Karpas-422 (cell line): ENCODE results near the gene RNF208. TPM values are rescaled to one million over a fixed set of nuclear protein-coding genes. Genes with fewer than 3 reads are reported as not detected.

Experiments used
- DNase-seq: peaks from one replicate; pipeline ENCODE4 v3.0.0-alpha.2; 2015
- H2AFZ ChIP-seq: fragments of 200-600 bp; sonication (generic); 2 replicates; pipeline ENCODE4 v1.6.1; 2014; ENCODE audit warnings: antibody characterized with exemption, low read length, mixed read lengths
- H3K27ac ChIP-seq: fragments of 200-600 bp; sonication (generic); 2 replicates; pipeline ENCODE4 v1.5.1; 2014; ENCODE audit warnings: mild to moderate bottlenecking, low read length, moderate library complexity
- H3K27me3 ChIP-seq: fragments of 200-600 bp; sonication (generic); 2 replicates; pipeline ENCODE4 v1.6.1; 2014; ENCODE audit warnings: low read length, mixed read lengths
- H3K36me3 ChIP-seq: fragments of 200-600 bp; sonication (generic); 2 replicates; pipeline ENCODE4 v1.6.1; 2014; ENCODE audit warnings: low read length, mixed read lengths; ENCODE audit not compliant: insufficient read depth
- H3K4me1 ChIP-seq: fragments of 200-600 bp; sonication (generic); 2 replicates; pipeline ENCODE4 v1.6.1; 2014; ENCODE audit warnings: mild to moderate bottlenecking, low read length, mixed read lengths
- H3K4me2 ChIP-seq: fragments of 200-600 bp; sonication (generic); 2 replicates; pipeline ENCODE4 v1.6.1; 2014; ENCODE audit warnings: low read length, low read depth, mild to moderate bottlenecking; ENCODE audit not compliant: poor library complexity, severe bottlenecking
- H3K4me3 ChIP-seq: fragments of 200-600 bp; sonication (generic); 2 replicates; pipeline ENCODE4 v1.5.1; 2014; ENCODE audit warnings: mild to moderate bottlenecking, antibody characterized with exemption, low read length, mixed read lengths
- H3K79me2 ChIP-seq: fragments of 200-600 bp; sonication (generic); 2 replicates; pipeline ENCODE4 v1.6.1; 2014; ENCODE audit warnings: mild to moderate bottlenecking, low read length, mixed read lengths
- H3K9ac ChIP-seq: fragments of 200-600 bp; sonication (generic); 2 replicates; pipeline ENCODE4 v1.6.0; 2014; ENCODE audit warnings: low read length
- H3K9me2 ChIP-seq: fragments of 200-600 bp; sonication (generic), shearing (Covaris generic); replicated peaks from 2 replicates; pipeline ENCODE4 v1.6.0; 2014; ENCODE audit warnings: mild to moderate bottlenecking, low read length, moderate library complexity; ENCODE audit not compliant: insufficient read depth
- H3K9me3 ChIP-seq: fragments of 300-700, 200-600 bp; sonication (generic); 2 replicates; pipeline ENCODE4 v1.6.1; 2014; ENCODE audit warnings: low read length, mixed read lengths
- H4K20me1 ChIP-seq: fragments of 200-600 bp; sonication (generic); 2 replicates; pipeline ENCODE4 v1.6.1; 2014; ENCODE audit warnings: mild to moderate bottlenecking, antibody characterized with exemption, low read length, low read depth; ENCODE audit not compliant: insufficient read depth
- total RNA-seq: library from RNA; depleted of rRNA; stranded (reverse); fragments of >200 nt; shearing (Covaris generic); gene quantifications from 2 replicates; pipeline ENCODE4 v1.2.3, GENCODE V29; 2014; ENCODE audit warnings: low replicate concordance; rRNA removed

The RNF208 gene
- 0.26 and 0.36 TPM in 2 replicates for total RNA-seq

GRCh38 chr9:137222190-137223077 lies at the start of gene RNF208:
TSS of gene RNF208 (minus strand) at chr9:137222240. CDS start at chr9:137221212, 1,028 bp downstream.
- peak within 1 kb of the TSS; percentile 71 for H3K4me2 ChIP-seq
- DNase-seq, result no peak
- no peaks in the 10 kb centered on the region for H3K36me3 ChIP-seq
- no peaks in the 10 kb centered on the region for H3K9me2 ChIP-seq
- no peaks in the 10 kb centered on the region for H3K27me3 ChIP-seq
- H2AFZ ChIP-seq, result no peak within 1 kb of the TSS
- H3K4me1 ChIP-seq, result peaks cover 22% of the 10 kb centered on the region
- H3K9me3 ChIP-seq, result no peaks in the 10 kb centered on the region
- peak within 1 kb of the TSS; percentile 98 for H3K4me3 ChIP-seq
- H4K20me1 ChIP-seq, result no peaks in the 10 kb centered on the region
- H3K79me2 ChIP-seq, result no peaks in the 10 kb centered on the region
- H3K27ac ChIP-seq, result no peak within 1 kb of the TSS
- peak within 1 kb of the TSS; percentile 98 for H3K9ac ChIP-seq

- Histone ChIP-seq H3K27me3 (no peaks in the 10 kb centered on the region), H3K79me2 (0 out of 2 replicates have a peak, but pooled peaks cover 2% of the 10 kb centered on the region), H2AFZ (no peak overlapping the region), H3K9me2 (no peaks in the 10 kb centered on the region), H3K27ac (no peak overlapping the region), H3K4me3 (no peak overlapping the region), H3K4me2 (no peak overlapping the region), H4K20me1 (no peaks in the 10 kb centered on the region), H3K9me3 (no peaks in the 10 kb centered on the region), H3K36me3 (peaks cover 6% of the 10 kb centered on the region; the same call in 1 of the 2 replicates), H3K9ac (no peak overlapping the region), H3K4me1 (peaks cover 68% of the 10 kb centered on the region)
- no peak for DNase-seq
These were observed 49.6 kb upstream of the RNF208 start for GRCh38 chr9:137271696-137272076.

GRCh38 chr9:137270929-137271695 lies 49.1 kb upstream of the RNF208 start:
- Histone ChIP-seq H3K79me2 (0 out of 2 replicates have a peak, but pooled peaks cover 2% of the 10 kb centered on the region), H3K4me1 (peaks cover 66% of the 10 kb centered on the region), H3K9me2 (no peaks in the 10 kb centered on the region), H3K4me2 (no peak overlapping the region), H2AFZ (no peak overlapping the region), H3K36me3 (peaks cover 6% of the 10 kb centered on the region; the same call in 1 of the 2 replicates), H3K9ac (no peak overlapping the region), H3K9me3 (no peaks in the 10 kb centered on the region), H3K27me3 (no peaks in the 10 kb centered on the region), H4K20me1 (no peaks in the 10 kb centered on the region), H3K4me3 (no peak overlapping the region), H3K27ac (no peak overlapping the region)
- DNase-seq, result no peak

- peaks cover 48% of the 10 kb centered on the region for H3K4me1 ChIP-seq
- peak overlapping the region; percentile 72 for H3K9ac ChIP-seq
- H3K9me2 ChIP-seq, result no peaks in the 10 kb centered on the region
- H3K4me3 ChIP-seq, result peak overlapping the region; percentile 60
- no peak overlapping the region for H2AFZ ChIP-seq
- H3K27me3 ChIP-seq, result no peaks in the 10 kb centered on the region
- H3K9me3 ChIP-seq, result no peaks in the 10 kb centered on the region
- peak overlapping the region; percentile 95 for H3K27ac ChIP-seq
- H3K79me2 ChIP-seq, result 0 out of 2 replicates have a peak, but pooled peaks cover 2% of the 10 kb centered on the region
- no peaks in the 10 kb centered on the region for H4K20me1 ChIP-seq
- H3K36me3 ChIP-seq, result peaks cover 8% of the 10 kb centered on the region; the same call in 1 of the 2 replicates
- H3K4me2 ChIP-seq, result peak overlapping the region; percentile 70
- DNase-seq, result peak; percentile 89
These were observed 47.3 kb upstream of the RNF208 start for GRCh38 chr9:137269231-137269772.

GRCh38 chr9:137268538-137269201 lies 46.6 kb upstream of the RNF208 start:
- H3K27ac ChIP-seq, result peak overlapping the region; percentile 95
- H3K9ac ChIP-seq, result peak overlapping the region; percentile 72
- H3K36me3 ChIP-seq, result peaks cover 8% of the 10 kb centered on the region; the same call in 1 of the 2 replicates
- H3K79me2 ChIP-seq, result 0 out of 2 replicates have a peak, but pooled peaks cover 2% of the 10 kb centered on the region
- H2AFZ ChIP-seq, result no peak overlapping the region
- H3K4me1 ChIP-seq, result peaks cover 41% of the 10 kb centered on the region
- no peaks in the 10 kb centered on the region for H3K27me3 ChIP-seq
- DNase-seq, result peak; percentile 61
- H3K4me3 ChIP-seq, result peak overlapping the region; percentile 60
- H3K4me2 ChIP-seq, result peak overlapping the region; percentile 70
- H3K9me2 ChIP-seq, result no peaks in the 10 kb centered on the region
- H4K20me1 ChIP-seq, result no peaks in the 10 kb centered on the region
- no peaks in the 10 kb centered on the region for H3K9me3 ChIP-seq

- peak; percentile 95 for DNase-seq
- H2AFZ ChIP-seq, result no peak overlapping the region
- H3K4me2 ChIP-seq, result peak overlapping the region; percentile 70
- H3K9me3 ChIP-seq, result no peaks in the 10 kb centered on the region
- 0 out of 2 replicates have a peak, but pooled peaks cover 2% of the 10 kb centered on the region for H3K79me2 ChIP-seq
- H3K9ac ChIP-seq, result peak overlapping the region; percentile 72
- no peaks in the 10 kb centered on the region for H4K20me1 ChIP-seq
- H3K4me1 ChIP-seq, result peaks cover 36% of the 10 kb centered on the region
- peak overlapping the region; percentile 95 for H3K27ac ChIP-seq
- no peaks in the 10 kb centered on the region for H3K9me2 ChIP-seq
- H3K4me3 ChIP-seq, result peak overlapping the region; percentile 60
- H3K36me3 ChIP-seq, result peaks cover 8% of the 10 kb centered on the region; the same call in 1 of the 2 replicates
- H3K27me3 ChIP-seq, result no peaks in the 10 kb centered on the region
These were observed 45.9 kb upstream of the RNF208 start for GRCh38 chr9:137267933-137268355.

GRCh38 chr9:137266585-137267453 lies 44.8 kb upstream of the RNF208 start:
- Histone ChIP-seq H3K27ac (peak overlapping the region; percentile 95), H4K20me1 (no peaks in the 10 kb centered on the region), H3K4me2 (no peak overlapping the region)

More at GRCh38 chr9:137266585-137267453, 44.8 kb upstream of the RNF208 start:
- Histone ChIP-seq H3K9me2 (no peaks in the 10 kb centered on the region), H3K27me3 (no peaks in the 10 kb centered on the region), H3K79me2 (0 out of 2 replicates have a peak, but pooled peaks cover 2% of the 10 kb centered on the region), H3K4me3 (no peak overlapping the region; the same call in 1 of the 2 replicates), H3K4me1 (peaks cover 36% of the 10 kb centered on the region), H3K9ac (peak overlapping the region; percentile 72), H3K9me3 (no peaks in the 10 kb centered on the region), H2AFZ (no peak overlapping the region), H3K36me3 (peaks cover 8% of the 10 kb centered on the region; the same call in 1 of the 2 replicates)
- no peak for DNase-seq
